Smooth muscle cell of the brain vasculature (primary cell): ENCODE data around the gene FAM107B.
A peak's percentile ranks its signal among the peaks of the same experiment; 100 is the strongest.
"Not testable (repeated sequence)": the region's sequence is repeated elsewhere in the genome, so short reads cannot be mapped to it uniquely, and the experiment has no call there.

Experiments
- DNase-seq: peaks from one replicate; pipeline ENCODE4 v3.0.0-alpha.2; 2012; ENCODE audit warnings: low read depth, low spot score

FAM107B gene

DNA sequence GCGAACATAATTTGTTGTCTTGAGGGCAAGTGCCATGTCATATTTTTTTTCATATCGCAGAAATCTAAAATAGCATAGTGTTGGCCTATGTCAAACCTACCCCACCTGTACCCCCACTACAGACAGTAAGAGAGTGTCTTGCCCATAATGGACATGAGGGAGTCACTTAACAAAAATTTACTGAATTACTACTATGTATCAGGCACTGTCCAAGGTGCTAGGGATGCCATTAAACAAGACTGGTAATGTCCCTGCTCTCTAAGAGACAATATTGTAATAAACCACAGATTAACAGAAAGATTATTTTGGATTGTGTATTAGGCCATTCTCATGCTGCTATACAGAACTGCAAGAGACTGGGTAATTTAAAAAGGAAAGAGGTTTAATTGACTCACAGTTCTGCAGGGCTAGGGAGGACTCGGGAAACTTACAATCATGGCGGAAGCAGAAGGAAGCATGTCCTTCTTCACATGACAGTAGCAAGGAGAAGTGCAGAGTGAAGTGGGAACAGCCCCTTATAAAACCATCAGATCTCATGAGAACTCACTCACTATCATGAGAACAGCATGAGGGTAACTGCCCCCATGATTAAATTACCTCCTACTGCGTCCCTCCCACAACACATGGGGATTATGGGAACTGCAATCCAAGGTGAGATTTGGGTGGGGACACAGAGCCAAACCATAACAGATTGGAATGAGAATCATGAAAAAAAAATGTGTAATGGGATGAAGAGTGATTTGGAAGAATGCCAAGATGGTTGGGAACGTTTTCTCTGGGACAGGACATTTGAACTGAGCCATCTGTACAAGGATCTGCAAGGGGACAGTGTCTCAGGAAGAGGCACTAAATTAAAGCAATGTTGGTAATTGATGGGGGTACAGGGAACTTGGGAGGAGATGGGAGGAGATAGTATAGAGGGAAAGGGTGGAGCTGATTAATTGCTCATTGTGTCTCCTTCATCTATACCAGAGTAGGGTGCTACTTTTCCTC lies 108.5 kb downstream of the FAM107B start:
- no peak for DNase-seq

DNA sequence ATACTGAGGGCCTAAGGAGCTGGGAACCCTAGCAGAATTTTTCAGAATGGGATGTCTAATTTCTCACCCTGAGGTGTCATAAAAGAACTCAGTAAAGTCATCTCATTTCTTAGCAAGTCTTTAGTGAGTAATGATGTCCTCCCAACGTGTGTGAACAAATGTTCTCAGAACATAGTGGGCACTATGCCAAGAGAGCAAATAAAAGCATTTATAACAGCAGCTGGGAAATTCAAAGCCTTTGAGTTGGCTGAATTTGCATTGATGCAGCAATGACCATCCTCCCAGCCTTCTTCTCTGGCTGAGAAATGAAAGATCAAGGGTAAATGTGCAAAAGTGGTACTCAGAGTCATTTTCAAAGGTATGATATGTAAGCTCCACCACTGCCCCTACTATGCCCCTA lies 109.4 kb downstream of the FAM107B start:
- DNase-seq = no peak

DNA sequence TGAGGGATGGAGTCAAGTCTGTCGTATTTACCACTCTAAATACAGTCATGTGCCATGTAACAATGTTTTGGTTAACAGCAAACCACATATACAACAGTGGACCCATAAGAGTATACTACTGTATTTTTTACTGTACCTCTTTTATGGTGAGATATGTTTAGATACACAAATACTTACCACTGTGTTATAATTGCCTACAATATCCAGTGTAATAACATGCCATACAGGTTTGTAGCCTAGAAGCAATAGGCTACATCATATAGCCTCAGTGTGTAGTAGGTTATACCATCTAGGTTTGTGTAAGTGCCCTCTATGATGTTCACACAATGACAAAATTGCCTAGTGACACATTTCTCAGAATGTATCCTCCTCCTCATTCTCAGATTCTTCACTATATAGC lies 110.4 kb downstream of the FAM107B start:
- no peak for DNase-seq

DNA sequence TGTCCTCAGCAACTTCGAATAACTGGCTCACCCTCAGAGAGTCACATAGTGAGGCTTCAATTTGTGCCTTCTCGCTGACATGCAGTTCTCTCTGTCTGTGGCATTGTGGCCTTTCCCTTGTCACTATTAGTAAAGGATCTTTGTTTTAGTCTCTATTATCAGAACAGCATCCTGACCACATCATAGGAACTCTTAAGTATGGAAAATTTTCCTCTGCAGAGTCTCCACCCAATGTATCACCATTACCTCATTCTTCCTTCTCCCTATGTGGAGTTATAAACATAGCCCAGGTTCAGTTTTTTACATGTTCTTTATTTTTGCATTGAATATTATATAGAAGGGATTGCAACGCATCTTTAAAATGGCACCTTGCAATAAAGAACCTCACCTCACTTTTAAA lies 112.9 kb downstream of the FAM107B start:
- no peak for DNase-seq

DNA sequence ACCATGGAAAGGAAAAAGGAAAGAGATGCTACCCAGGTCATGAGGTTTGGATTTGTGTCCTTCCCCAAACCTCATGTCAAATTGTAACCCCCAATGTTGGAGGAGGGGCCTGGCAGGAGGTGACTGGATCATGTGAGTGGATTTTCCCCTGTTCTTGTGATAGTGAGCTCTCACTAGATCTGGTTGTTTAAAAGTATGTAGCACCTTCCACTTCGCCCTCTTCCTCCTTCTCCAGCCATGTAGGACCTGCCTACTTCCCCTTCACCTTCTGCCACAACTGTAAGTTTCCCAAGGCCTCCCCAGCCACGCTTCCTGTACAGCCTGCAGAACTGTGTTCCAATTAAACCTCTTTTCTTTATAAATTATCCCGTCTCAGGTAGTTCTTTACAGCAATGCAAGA lies 113.9 kb downstream of the FAM107B start:
- DNase-seq = no peak

DNA sequence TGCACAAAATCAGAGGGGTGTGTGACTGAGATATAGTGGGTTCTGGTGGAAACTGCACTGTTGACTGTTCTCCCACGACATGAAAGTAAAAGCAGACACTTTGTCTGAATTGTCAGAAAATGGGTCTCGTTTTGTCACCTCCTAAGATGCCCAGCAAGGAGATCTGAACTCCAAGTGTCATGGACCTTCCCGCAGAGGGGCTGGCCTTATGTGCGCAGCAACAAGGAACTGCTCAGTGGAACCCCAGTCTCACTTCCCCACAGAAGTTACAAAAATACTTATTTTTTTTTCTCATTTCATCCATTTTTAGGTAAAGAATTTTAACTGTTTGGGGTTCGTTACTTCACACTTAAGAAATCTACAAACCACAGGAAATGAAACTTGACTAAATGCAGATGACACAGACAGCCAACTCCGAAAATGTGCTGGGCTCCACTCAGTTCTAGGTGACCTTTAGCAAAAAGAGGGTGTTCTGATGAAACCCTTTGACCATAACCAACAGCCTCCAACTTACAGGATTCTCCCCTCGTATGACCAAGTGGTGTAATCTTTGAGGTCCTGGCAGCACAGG lies 115.0 kb downstream of the FAM107B start:
- DNase-seq = no peak

DNA sequence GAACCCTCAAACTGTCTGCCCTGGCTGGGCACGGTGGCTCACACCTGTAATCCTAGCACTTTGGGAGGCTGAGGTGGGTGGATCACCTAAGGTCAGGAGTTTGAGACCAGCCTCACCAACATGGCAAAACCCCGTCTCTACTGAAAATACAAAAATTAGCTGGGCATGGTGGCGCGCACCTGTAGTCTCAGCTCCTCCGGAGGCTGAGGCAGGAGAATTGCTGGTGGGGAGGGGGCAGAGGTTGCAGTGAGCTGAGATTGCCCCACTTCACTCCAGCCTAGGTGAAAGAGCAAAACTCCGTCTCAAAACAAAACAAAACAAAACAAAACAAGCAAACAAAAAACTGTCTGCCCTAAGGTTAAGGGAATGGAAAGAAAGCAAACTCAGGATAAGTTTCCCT lies 115.6 kb downstream of the FAM107B start:
- DNase-seq = not testable (repeated sequence)

DNA sequence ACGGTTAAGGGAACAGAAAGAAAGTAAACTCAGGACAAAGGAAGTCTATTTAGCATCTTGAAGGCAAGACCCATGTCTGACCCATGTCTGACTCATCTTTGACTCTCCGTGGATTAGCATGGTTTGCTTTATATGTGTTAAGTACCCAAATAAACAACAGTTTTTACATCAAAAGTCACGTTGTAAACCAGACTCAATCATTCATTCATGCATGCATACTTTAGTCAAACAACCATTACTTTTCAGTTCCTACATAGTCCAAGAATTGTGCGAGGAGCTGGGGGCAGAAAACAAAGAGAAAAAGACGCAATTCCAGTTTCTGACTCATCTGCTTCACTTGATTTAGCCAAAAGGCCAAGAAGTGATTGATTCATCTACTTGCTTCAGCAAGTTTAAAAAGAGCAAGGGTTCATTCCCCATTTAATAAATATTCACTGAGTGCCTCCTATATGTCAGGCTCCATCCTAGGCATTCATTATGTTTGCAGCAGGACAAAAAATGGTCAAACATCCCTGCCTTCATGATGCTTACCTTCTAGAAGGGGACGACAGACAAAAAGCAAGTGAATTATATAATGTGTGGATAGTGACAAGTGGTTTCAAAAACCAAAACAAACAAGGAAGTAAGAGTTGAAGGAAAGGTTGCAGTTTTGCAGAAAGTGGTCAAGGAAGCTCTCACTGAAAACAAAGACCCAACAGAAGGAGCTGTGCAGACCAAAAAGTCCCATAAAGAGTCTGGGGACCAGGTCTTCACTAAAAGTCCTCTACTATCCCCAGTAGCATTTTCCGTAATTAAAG lies 116.2 kb downstream of the FAM107B start:
- no peak for DNase-seq

DNA sequence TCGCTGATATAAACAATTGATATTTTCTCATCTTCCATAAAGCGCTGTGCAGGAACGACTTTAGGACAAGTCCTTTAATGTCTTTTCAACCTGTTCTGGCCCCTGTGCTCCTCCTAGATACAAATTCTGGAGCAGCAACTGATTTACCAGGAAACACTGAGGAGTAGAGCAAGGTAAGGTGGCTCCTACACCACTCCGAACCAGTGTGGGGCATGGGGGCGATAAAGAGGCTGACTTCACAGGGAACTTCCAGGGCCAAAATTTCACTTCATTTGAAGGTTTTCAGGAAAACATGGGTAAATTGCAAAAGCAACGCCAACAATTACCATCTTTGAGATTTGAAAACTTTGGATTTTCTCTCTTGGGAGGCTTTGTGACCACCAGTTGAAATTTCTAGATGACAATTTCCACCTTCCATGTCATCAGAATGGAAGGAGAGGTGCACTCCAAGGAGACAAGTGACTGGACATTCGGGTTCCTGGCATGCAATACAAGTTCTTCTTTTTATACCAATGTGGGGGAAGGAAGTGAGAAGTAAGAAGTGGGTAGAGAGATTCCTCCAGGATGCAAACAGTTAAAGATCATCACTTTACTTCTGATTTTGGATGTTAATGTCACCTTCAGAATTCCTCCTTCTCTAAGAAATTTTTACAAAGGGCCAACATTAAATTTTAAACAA lies 118.5 kb downstream of the FAM107B start:
- no peak for DNase-seq

DNA sequence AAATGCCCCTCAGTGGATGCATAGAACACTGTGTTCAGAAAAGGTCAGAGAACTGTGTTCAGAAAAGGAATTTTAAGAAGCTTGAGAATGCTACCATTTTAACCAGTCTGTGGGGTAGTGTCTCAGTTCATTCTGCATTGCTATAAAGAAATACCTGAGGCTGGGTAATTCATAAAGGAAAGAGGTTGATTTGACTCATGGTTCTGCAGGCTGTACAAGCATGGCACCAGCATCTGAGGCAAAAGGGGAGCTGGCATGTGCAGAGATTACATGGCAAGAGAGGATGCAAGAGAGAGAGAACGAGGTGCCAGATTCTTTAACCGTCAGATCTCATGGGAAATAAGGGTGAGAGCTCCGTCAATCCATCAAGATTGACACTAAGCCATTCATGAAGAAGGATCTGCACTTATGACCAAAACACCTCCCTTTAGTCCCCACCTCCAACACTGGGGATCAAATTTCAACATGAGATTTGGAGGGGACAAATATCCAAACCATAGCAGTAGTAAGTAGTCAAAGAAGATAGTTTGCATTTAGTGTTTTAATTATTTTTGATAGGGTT lies 119.8 kb downstream of the FAM107B start:
- no peak for DNase-seq

DNA sequence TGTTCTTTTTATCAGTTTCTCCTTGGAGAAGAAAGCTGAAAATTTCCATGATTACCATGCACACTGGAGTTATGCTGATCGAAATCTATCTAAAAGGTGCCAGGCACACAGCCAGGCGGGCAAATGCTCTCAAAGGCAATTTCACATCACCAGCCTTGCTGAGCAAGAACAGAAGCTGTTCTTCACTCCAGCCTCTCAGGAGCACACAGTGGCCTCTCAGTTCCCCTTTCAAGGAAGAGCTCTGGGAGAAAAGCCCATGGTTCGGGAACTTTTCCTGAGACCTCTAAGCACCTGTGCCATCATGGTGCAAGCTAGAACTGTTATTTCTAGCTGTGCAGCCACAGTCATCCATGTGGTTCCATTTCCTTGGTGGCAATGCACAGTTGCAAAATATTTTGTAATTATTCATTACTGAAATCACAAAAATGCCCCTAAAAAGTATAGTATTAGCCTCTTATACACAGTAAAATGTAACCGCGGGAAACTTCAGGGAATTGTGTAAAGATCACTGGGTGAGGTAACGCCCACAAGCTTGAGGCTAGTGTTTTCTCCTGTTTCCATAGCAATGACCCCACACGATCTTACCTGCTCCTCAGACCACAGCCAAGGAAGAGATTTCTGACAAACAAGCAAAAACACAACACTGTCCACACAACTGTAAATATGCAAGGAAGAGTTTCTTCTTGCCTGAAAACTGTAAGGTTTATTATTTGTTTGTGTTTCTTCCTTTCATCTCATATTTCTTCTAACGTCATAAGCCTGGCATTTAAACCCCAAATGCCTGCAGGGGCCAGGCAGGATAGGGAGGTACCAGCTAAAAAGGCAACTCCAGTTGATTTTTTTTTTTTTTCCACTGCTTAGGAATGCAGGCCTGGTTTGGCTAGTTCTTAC lies 121.2 kb downstream of the FAM107B start:
- DNase-seq = peak; percentile 57

DNA sequence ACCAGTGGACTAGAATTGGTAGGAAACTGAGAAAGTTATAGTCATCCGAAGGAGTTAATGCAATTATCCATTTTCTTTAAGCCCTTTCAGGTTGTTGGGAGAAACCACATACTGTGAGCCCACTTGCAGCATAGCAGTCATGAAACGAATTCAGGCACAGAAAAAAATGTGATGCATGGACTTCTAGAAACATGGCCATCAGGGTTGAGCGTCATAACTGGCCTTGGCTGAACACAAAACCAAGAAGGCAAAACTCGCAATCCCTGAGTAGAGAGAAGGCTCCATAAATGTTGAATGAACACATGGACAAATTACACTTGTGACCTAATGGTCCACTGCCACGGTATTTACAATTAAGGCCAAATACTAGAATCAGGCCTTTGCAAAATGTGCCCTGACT lies 121.9 kb downstream of the FAM107B start:
- DNase-seq = no peak

DNA sequence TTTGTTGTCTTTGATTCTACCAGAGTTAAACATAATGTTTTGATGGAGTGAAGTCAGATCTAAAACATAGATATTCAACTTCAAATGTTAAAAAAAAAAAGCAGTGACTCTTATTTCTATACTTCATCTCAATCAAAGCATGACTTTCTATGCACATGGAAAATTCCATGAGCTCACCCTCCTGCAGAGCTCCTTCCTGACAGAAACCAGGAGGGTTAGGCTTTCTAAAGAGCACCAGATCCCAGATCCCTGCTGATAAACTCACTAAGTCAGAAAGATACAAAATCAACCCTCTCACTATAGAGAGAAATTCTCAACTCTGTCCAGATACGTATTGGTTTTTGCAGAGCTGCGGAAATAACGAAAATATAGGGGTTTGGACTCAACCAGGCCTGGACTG lies 122.6 kb downstream of the FAM107B start:
- peak; percentile 47 for DNase-seq

DNA sequence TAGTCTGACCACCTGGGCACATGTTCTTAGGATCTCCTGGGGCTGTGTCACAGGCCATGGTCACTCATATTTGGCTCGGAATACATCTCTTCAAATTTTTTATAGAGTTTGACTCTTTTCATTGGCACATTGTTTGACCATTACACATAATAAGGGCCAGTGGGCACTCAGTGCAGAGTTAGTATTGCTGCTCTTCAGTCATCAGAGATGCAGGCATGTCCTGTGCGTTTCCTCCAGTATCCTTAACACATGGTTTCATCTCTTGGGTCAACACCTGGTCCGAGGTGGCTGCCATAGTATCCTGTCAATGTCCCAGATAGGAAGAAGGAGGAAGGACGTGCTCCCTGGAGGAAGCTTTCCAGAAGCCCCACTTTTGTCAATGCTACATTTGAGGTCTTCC lies 125.0 kb downstream of the FAM107B start:
- DNase-seq = no peak

DNA sequence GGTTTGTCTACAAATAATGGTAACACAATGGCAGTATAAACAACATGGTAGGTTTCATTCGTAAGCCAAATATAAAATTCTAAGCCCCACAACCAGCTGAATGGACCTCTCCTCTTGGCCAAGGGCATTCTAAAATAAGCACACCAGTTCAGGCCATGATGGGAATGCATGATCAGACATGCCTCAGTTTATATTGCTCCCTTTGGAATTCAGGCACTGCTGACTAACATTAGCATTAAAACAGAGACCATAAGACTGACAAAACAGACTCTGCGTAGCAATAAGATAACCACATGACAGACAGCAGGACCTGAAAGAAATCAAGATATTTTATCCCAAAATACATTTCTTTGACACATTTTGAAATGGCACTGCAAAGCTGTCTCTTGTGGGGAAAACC lies 125.8 kb downstream of the FAM107B start:
- DNase-seq = no peak

DNA sequence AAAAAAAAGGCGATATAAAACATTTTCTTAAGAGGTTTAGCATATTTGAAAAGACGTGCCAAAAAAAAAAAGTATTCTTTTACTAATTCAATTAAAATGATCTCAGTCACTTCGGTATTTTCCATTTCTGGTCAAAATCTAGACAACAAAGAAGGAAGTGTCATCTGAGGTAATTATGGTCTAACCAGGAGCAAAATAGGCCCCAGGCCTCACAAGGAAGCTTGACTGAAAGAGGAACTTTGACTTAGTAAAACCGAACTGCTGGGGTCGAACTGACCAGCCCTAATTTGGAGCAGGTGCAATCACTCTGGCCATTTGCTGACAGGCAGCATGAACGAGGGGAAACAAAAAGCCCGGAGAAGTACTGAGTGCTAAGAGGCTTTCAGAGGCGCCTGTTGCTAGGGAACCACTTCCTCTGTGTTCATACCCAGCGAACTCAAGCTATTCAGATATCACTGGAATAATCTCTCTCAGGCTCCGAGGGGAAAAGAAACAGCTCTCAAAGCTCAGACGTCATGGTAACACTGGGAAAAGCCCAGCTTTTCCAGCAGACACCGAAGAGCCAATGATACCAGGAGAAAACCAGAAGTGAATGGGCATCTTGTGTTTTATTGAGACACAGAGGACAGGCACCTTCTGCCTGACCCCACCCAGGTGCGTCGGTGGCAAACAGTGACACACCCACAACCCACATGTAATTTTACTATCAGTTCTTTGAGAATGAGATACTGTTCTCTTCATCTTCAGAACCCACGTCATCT lies 126.5 kb downstream of the FAM107B start:
- DNase-seq = no peak

DNA sequence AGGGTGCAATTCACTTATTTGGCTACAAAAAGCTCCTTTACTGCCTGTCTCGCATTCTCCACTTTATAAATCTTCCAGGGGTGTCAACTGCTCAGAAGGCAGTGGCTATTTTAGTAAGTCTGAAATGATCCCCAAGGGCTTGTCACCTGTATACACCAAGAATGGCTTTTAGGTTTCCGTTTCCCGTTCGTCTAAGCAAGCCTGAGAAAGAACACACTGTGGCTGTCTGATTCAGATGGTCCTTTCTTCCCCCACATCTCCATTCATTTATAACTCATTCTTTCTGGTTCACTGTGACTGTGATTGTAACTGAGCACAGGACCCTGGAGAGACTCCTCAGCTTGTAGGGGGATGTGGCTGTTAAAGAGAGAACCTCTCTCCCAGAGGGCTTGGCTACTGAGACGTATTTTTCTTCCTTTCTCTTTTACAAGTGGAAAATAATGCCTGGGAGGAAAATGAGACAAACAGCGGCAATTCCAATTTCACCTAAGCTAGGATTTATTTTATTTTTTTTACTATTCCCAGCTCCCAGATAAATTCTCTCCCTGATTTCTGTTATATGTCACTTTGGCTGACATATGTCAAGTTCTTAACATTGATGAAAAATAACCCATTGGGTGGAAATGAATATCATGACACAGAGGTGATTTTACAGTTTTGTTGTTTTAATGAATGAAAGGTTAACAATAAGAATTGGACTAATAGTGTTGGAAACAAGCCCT lies 129.3 kb downstream of the FAM107B start:
- no peak for DNase-seq

DNA sequence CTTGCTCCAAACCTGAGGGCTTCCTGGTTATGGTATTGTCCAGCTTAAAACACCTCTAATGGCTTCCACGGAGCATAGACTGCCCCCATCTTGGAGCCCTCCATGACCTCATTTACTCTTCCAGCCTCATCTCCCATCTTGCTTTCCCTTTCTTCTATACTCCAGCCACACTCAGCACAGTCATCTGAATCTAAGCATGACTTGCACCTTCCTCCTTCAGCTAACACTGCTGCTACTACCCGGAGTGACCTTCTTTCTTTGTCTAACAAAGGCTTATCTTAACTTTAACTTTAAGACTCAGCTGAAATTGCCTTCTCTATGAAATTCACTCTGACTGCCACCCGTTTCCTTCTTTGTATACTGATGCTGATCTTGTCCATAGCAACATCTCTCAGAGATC lies 135.1 kb downstream of the FAM107B start:
- DNase-seq = no peak
